Endothelial cell of umbilical vein (primary cell): ENCODE data around the gene TBC1D13. TPM values are rescaled to one million over a fixed set of nuclear protein-coding genes. Genes with fewer than 3 reads are reported as not detected.

ENCODE experiments used
- BruUV-seq: library from RNA; stranded (reverse); fragments of 400-500 nt; replicated peaks from 2 replicates; lab custom pipeline; 2021; lab: Mats Ljungman, UMichigan
- CTCF ChIA-PET: fragments of 300-600, 350-600 bp; sonication (Branson Sonifier 250); formaldehyde crosslinking; loops from one replicate; lab custom pipeline; 2021; ENCODE audit warnings: antibody characterized with exemption, inconsistent platforms; lab: Charles Lee
- POLR2A ChIA-PET: fragments of 300-600, 350-600 bp; sonication (Branson Sonifier 250); formaldehyde crosslinking; loops from one replicate; lab custom pipeline; 2021; ENCODE audit warnings: antibody characterized with exemption, inconsistent platforms; lab: Charles Lee
- DNase-seq: peaks from one replicate; pipeline ENCODE4 v3.0.0-alpha.2; 2011; ENCODE audit warnings: low read depth, low spot score
- FAIRE-seq: peaks from 2 replicates; lab custom pipeline; 2011; peaks lifted over from hg19 to GRCh38; lab: Jason Lieb, UNC
- H2AFZ ChIP-seq: 2 replicates; pipeline ENCODE4 v1.6.0; 2012; ENCODE audit warnings: low read depth, low read length, control low read depth, inconsistent platforms
- H3K27ac ChIP-seq: 2 replicates; pipeline ENCODE4 v1.5.1; 2011; ENCODE audit warnings: low read depth, mild to moderate bottlenecking, control low read depth, low read length, moderate library complexity; ENCODE audit not compliant: insufficient read depth
- H3K27me3 ChIP-seq, 2 experiments: 2 replicates each; pipeline versions ENCODE4 v1.6.0 to v1.6.1; 2011; ENCODE audit warnings: low read length in 2 of 2, mixed read lengths in 1 of 2; ENCODE audit not compliant: control insufficient read depth in 2 of 2, insufficient read depth in 2 of 2
- H3K36me3 ChIP-seq, 2 experiments: 2 replicates in 1 of 2; 3 replicates in 1 of 2; pipeline ENCODE4 v1.5.1; 2011; ENCODE audit warnings: low read length in 2 of 2, mild to moderate bottlenecking in 1 of 2, moderate library complexity in 1 of 2; ENCODE audit not compliant: control insufficient read depth in 2 of 2, insufficient read depth in 2 of 2; ENCODE audit errors: extremely low read depth in 1 of 2
- H3K4me1 ChIP-seq: 3 replicates; pipeline ENCODE4 v1.5.1; 2011; ENCODE audit warnings: mild to moderate bottlenecking, low read length; ENCODE audit not compliant: control insufficient read depth, insufficient read depth; ENCODE audit errors: extremely low read depth
- H3K4me2 ChIP-seq: 2 replicates; pipeline ENCODE4 v1.6.1; 2011; ENCODE audit warnings: low read length, control low read depth, mixed read lengths; ENCODE audit not compliant: insufficient read depth
- H3K4me3 ChIP-seq, 3 experiments: fragments of 200-600 bp in 1 of 3; sonication (generic), shearing (Covaris generic) in 1 of 3; replicated peaks in 1 of 3; 2 replicates each; pipeline ENCODE4 v1.5.1; 2011 to 2016; ENCODE audit warnings: control low read depth in 3 of 3, low read length in 3 of 3, mild to moderate bottlenecking in 2 of 3, inconsistent platforms in 1 of 3, low read depth in 1 of 3, moderate library complexity in 1 of 3; ENCODE audit not compliant: insufficient read depth in 1 of 3
- H3K79me2 ChIP-seq: 2 replicates; pipeline ENCODE4 v1.6.0; 2012; ENCODE audit warnings: low read length, inconsistent platforms; ENCODE audit not compliant: control insufficient read depth, insufficient read depth
- H3K9ac ChIP-seq: replicated peaks from 2 replicates; pipeline ENCODE3; 2011; ENCODE audit warnings: low read length, control low read depth; ENCODE audit not compliant: insufficient read depth; ENCODE audit errors: extremely low read depth
- H3K9me1 ChIP-seq: replicated peaks from 3 replicates; pipeline ENCODE4 v1.6.0; 2011; ENCODE audit warnings: mild to moderate bottlenecking, low read length; ENCODE audit not compliant: control insufficient read depth, insufficient read depth; ENCODE audit errors: extremely low read depth
- H3K9me3 ChIP-seq: replicated peaks from 2 replicates; pipeline ENCODE4 v1.5.1; 2012; ENCODE audit warnings: low read length, inconsistent platforms; ENCODE audit not compliant: control insufficient read depth, insufficient read depth
- H4K20me1 ChIP-seq: replicated peaks from 2 replicates; pipeline ENCODE3; 2011; ENCODE audit warnings: mild to moderate bottlenecking, low read length; ENCODE audit not compliant: control insufficient read depth, insufficient read depth; ENCODE audit errors: extremely low read depth
- EZH2 ChIP-seq: IDR thresholded peaks from 2 replicates; pipeline ENCODE4 v1.6.1; 2012; ENCODE audit warnings: borderline replicate concordance, low read depth, mild to moderate bottlenecking, moderate library complexity, low read length, inconsistent platforms; ENCODE audit not compliant: severe bottlenecking
- FOS ChIP-seq: IDR thresholded peaks from 2 replicates; pipeline ENCODE4 v1.6.1; 2011; ENCODE audit warnings: mild to moderate bottlenecking, low read length, moderate library complexity, borderline replicate concordance; ENCODE audit not compliant: insufficient read depth
- JUN ChIP-seq: IDR thresholded peaks from 2 replicates; pipeline ENCODE4 v1.6.1; 2011; ENCODE audit warnings: borderline replicate concordance, low read depth; ENCODE audit not compliant: insufficient read length, insufficient read depth
- POLR2A ChIP-seq: IDR thresholded peaks from 2 replicates; pipeline ENCODE4 v1.6.1; 2012; ENCODE audit warnings: low read depth, mild to moderate bottlenecking, control low read depth, low read length
- POLR2AphosphoS5 ChIP-seq: IDR thresholded peaks from 2 replicates; pipeline ENCODE4 v1.6.1; 2012; ENCODE audit warnings: low read depth, mild to moderate bottlenecking, control low read depth, low read length, moderate library complexity; ENCODE audit not compliant: insufficient read depth
- dilution Hi-C: fragments of 300-500 bp; cut with MboI; formaldehyde crosslinking; loops from one replicate; pipeline ENCODE4 v1.15.0; 2019; ENCODE audit warnings: low sequenced_read_pairs; ENCODE audit not compliant: extremely low pct_ligation_motif_present
- intact Hi-C: fragments of 100-400 bp; cut with micrococcal nuclease; formaldehyde crosslinking; loops from one replicate; pipeline ENCODE4 v1.10.0; 2022
- polyA plus RNA-seq, 4 experiments: library from polyadenylated mRNA; depleted of rRNA in 3 of 4; stranded (reverse) in 3 of 4; unstranded in 1 of 4; fragments of >200 nt; gene quantifications; 2 replicates each; pipeline versions ENCODE4 v1.2.1 to v1.2.3, GENCODE V29; 2011 to 2012; ENCODE audit warnings: missing spikeins in 1 of 4
- total RNA-seq: library from RNA; stranded (reverse); gene quantifications from 2 replicates; pipeline ENCODE4 v1.2.3, GENCODE V29; 2021
- TF ChIP-seq, protein P1 (sequence below), 2 donors: IDR thresholded peaks; 1 replicate in 1 of 2; 2 replicates in 1 of 2; pipeline ENCODE4 v1.5.1; 2011; ENCODE audit warnings: low read length in 2 of 2, mild to moderate bottlenecking in 2 of 2, moderate library complexity in 2 of 2, control low read depth in 1 of 2, inconsistent platforms in 1 of 2, low read depth in 1 of 2; ENCODE audit not compliant: insufficient read depth in 1 of 2; ENCODE audit errors: extremely low read depth in 1 of 2
- TF ChIP-seq, protein P2 (sequence below): IDR thresholded peaks from 2 replicates; pipeline ENCODE4 v1.6.1; 2011; ENCODE audit not compliant: insufficient read depth, insufficient read length

The TBC1D13 gene
- total and polyA plus RNA-seq, 2 donors (not counting 3 experiments of a cell fraction or from before 2014, with no cell fraction given), result 35.1 to 41.9 TPM

DNA sequence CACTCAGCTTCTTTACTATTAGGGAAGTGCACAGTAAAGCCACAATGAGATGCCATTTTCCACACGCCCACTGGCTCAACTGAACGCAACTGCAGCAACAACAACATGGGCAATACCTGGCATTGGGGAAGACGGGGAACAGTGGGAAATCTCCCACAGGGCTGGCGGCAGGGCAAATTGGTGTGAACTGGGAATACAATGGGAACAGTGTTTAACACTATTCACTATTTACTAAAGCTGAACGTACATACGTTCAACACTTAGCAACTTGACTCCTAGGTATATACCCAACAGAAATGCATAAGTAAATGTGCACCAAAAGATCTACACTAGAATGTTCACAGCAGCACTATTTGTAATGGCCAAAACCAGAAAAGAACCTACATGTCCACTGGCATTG, 29.5 kb upstream of the TBC1D13 start:
- H3K4me2 ChIP-seq, result no peak overlapping the region
- dilution Hi-C loops (no loop called here), intact Hi-C loops (no loop called here)
- no peaks in the 10 kb centered on the region for H3K9me3 ChIP-seq
- no peaks in the 10 kb centered on the region for H4K20me1 ChIP-seq
- H3K36me3 ChIP-seq, result peaks cover 0 to 5% of the 10 kb centered on the region in 2 experiments
- no peaks in the 10 kb centered on the region for H3K9me1 ChIP-seq
- ChIA-PET POLR2A (no interaction called here), CTCF (interaction anchor here (1.1 kb wide), 1 partner anchor 24 kb away, joined by 3 read pairs; no protein-coding TSS in a partner anchor)
- FAIRE-seq, result no peak
- no peaks in the 10 kb centered on the region for H3K27me3 ChIP-seq
- no peaks in the 10 kb centered on the region for H3K79me2 ChIP-seq
- H3K4me1 ChIP-seq, result no peaks in the 10 kb centered on the region
- no TSS peak for BruUV-seq
- DNase-seq, result no peak
- TF ChIP-seq, protein P1, sequence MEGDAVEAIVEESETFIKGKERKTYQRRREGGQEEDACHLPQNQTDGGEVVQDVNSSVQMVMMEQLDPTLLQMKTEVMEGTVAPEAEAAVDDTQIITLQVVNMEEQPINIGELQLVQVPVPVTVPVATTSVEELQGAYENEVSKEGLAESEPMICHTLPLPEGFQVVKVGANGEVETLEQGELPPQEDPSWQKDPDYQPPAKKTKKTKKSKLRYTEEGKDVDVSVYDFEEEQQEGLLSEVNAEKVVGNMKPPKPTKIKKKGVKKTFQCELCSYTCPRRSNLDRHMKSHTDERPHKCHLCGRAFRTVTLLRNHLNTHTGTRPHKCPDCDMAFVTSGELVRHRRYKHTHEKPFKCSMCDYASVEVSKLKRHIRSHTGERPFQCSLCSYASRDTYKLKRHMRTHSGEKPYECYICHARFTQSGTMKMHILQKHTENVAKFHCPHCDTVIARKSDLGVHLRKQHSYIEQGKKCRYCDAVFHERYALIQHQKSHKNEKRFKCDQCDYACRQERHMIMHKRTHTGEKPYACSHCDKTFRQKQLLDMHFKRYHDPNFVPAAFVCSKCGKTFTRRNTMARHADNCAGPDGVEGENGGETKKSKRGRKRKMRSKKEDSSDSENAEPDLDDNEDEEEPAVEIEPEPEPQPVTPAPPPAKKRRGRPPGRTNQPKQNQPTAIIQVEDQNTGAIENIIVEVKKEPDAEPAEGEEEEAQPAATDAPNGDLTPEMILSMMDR (IDR thresholded peaks at IDR 0.05; ENCODE audit: extremely low read depth in 1 of 2, insufficient read depth in 1 of 2, low read depth in 1 of 2, low read length in 2 of 2), result no peak
- TF ChIP-seq POLR2A (no peak), POLR2AphosphoS5 (no peak), JUN (no peak), EZH2 (no peak), FOS (no peak)
- TF ChIP-seq, protein P2, sequence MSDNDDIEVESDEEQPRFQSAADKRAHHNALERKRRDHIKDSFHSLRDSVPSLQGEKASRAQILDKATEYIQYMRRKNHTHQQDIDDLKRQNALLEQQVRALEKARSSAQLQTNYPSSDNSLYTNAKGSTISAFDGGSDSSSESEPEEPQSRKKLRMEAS, result no peak
- H3K27ac ChIP-seq, result no peak overlapping the region
- H3K4me3 ChIP-seq, result no peak overlapping the region
- no peak overlapping the region for H2AFZ ChIP-seq
- H3K9ac ChIP-seq, result no peak overlapping the region
